Thyroid gland (tissue), 4 donors: ENCODE data around the gene NOS2.

Experiments used
- CTCF ChIP-seq, 6 experiments: fragments of 200-600 bp in 3 of 6; fragments of 450-650 bp in 3 of 6; sonication (generic) in 3 of 6; IDR thresholded peaks; one replicate each; pipeline ENCODE4 v1.5.1; 2016 to 2019; ENCODE audit warnings: antibody characterized with exemption in 6 of 6, mild to moderate bottlenecking in 2 of 6, inconsistent platforms in 1 of 6, moderate library complexity in 1 of 6
- POLR2A ChIP-seq, 2 donors: fragments of 450-650 bp; IDR thresholded peaks; one replicate each; pipeline ENCODE4 v1.6.1; 2017; ENCODE audit warnings: antibody characterized with exemption in 2 of 2, mild to moderate bottlenecking in 2 of 2, moderate library complexity in 1 of 2

GRCh38 chr17:27800522-27800921 lies at the start of gene NOS2:
- TF ChIP-seq CTCF (IDR thresholded peaks at IDR 0.05): no peak
- TF ChIP-seq POLR2A (IDR thresholded peaks at IDR 0.05): no peak
